GM19468 (cell line): Measurements from ENCODE around the gene DNAJB6.

Experiments
- ATAC-seq: cut with Tn5 transposase; IDR thresholded peaks from one replicate; pipeline ENCODE4 v1.9.1; 2021; ENCODE audit warnings: mild to moderate bottlenecking, moderate library complexity, moderate number of reproducible peaks; ENCODE audit not compliant: unreplicated experiment; ENCODE audit errors: extremely low read depth

The DNAJB6 gene

GRCh38 chr7:157392256-157393037 lies 55.6 kb downstream of the DNAJB6 start:
- no peak for ATAC-seq

GRCh38 chr7:157394246-157395191 lies 57.7 kb downstream of the DNAJB6 start:
- no peak for ATAC-seq

GRCh38 chr7:157395206-157395605 lies 58.4 kb downstream of the DNAJB6 start:
- no peak for ATAC-seq

- ATAC-seq: no peak
Observed at GRCh38 chr7:157396316-157397035, 59.7 kb downstream of the DNAJB6 start.

GRCh38 chr7:157397036-157397720 lies 60.4 kb downstream of the DNAJB6 start:
- ATAC-seq: no peak

- no peak for ATAC-seq
Observed at GRCh38 chr7:157397731-157398691, 61.2 kb downstream of the DNAJB6 start.

- ATAC-seq: no peak
Observed at GRCh38 chr7:157399086-157399687, 62.4 kb downstream of the DNAJB6 start.

GRCh38 chr7:157400171-157400860 lies 63.5 kb downstream of the DNAJB6 start:
- ATAC-seq: no peak

GRCh38 chr7:157401567-157402387 lies 65.0 kb downstream of the DNAJB6 start:
- ATAC-seq: no peak

- no peak for ATAC-seq
Observed at GRCh38 chr7:157402388-157402703, 65.5 kb downstream of the DNAJB6 start.

GRCh38 chr7:157402911-157403534 lies 66.2 kb downstream of the DNAJB6 start:
- ATAC-seq: no peak

- ATAC-seq: no peak
Observed at GRCh38 chr7:157403646-157404401, 67.0 kb downstream of the DNAJB6 start.

GRCh38 chr7:157404845-157405481 lies 68.2 kb downstream of the DNAJB6 start:
- no peak for ATAC-seq

GRCh38 chr7:157405501-157405900 lies 68.7 kb downstream of the DNAJB6 start:
- no peak for ATAC-seq

GRCh38 chr7:157405914-157406810 lies 69.4 kb downstream of the DNAJB6 start:
- no peak for ATAC-seq
